HPDE6-E6E7 (cell line): Measurements from ENCODE around the gene CIB1.
"Not testable (repeated sequence)": the region's sequence is repeated elsewhere in the genome, so short reads cannot be mapped to it uniquely, and the experiment has no call there.

ENCODE experiments used
- DNase-seq: peaks from one replicate; pipeline ENCODE4 v3.0.0; 2011; ENCODE audit warnings: missing footprints; ENCODE audit errors: extremely low spot score

Gene CIB1

DNA sequence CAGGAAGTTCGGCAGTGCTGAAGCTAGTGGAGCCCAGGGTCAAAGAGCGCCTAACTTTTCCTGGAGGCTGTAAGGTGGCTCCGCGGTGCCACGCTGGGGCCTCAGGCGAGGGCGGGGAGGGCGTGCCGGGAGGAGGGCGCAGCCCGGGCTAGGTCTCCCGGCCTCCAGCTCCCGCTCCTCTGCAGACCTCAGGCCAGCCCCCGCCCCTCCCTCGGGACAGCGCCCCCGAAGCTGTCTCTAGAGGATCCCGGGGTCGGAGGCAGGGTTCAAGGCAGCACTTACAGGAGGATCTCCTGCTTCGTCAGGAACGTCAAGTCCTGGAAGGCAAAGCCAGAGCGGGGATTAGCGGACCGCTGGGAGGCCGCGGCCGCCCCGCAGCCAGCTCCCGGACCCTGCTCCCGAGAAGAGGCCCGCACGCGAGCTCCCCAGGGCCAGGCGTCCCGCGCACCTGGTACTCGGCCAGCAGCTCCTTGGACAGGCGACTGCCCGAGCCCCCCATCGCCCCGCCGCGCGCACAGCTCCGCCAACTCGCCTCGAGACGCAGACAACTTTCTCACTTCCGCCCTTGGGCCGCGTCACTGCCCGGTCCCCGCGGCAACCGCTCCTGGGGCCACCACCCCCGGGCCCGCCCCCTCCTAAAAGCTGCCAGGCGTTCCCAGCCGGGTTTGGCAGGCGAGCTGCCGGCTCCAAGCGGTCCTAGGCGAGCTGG lies at the start of gene CIB1:
Gene CIB1, minus strand, starts transcription at position 555 of the 709 bp plus-strand sequence. Its CDS starts 56 bp downstream, at position 499.
- no peak for DNase-seq

- not testable (repeated sequence) for DNase-seq
Observed at GRCh38 chr15:90281637-90282036, 47.9 kb upstream of the CIB1 start.

DNA sequence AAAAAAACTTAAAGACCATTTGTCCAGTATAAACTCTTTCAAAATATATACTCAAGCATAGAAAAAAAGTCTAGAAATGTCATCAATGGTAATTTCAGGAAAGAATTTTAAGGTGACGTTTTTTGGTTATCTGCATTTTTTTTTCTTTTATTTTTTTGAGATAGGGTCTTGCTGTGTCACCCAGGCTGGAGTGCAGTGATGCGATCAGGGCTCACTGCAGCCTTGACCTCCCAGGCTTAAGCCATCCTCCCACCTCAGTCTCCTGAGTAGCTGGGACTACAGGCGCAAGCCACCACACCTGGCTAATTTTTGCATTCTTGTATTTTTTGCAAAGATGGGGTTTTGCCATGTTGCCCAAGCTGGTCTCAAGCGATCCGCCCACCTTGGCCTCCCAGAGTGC lies 47.0 kb upstream of the CIB1 start:
- DNase-seq, result not testable (repeated sequence)

- DNase-seq, result not testable (repeated sequence)
Observed at GRCh38 chr15:90278467-90278866, 44.7 kb upstream of the CIB1 start.

GRCh38 chr15:90271459-90272166 lies 37.9 kb upstream of the CIB1 start:
- no peak for DNase-seq

- DNase-seq, result no peak
Observed at GRCh38 chr15:90270502-90271150, 36.9 kb upstream of the CIB1 start.

- DNase-seq, result no peak
Observed at GRCh38 chr15:90268415-90268814, 34.7 kb upstream of the CIB1 start.

GRCh38 chr15:90266485-90266884 lies 32.7 kb upstream of the CIB1 start:
- no peak for DNase-seq

DNA sequence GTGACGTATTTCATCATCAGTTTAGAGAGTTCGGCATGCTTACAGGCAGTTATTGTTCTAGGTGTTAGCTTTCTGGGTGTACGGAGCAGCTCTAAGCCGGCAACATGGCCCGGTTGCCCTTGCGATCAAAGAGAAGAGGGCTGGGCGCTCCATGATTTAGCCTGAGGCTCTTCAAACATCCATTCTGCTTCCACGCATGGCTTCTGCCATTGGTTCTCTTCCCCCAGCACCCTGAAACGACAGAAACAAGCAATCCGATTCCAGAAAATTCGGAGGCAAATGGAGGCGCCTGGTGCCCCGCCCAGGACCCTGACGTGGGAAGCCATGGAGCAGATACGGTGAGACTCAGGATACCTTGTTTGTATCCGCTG lies 32.3 kb upstream of the CIB1 start:
- DNase-seq, result no peak

DNA sequence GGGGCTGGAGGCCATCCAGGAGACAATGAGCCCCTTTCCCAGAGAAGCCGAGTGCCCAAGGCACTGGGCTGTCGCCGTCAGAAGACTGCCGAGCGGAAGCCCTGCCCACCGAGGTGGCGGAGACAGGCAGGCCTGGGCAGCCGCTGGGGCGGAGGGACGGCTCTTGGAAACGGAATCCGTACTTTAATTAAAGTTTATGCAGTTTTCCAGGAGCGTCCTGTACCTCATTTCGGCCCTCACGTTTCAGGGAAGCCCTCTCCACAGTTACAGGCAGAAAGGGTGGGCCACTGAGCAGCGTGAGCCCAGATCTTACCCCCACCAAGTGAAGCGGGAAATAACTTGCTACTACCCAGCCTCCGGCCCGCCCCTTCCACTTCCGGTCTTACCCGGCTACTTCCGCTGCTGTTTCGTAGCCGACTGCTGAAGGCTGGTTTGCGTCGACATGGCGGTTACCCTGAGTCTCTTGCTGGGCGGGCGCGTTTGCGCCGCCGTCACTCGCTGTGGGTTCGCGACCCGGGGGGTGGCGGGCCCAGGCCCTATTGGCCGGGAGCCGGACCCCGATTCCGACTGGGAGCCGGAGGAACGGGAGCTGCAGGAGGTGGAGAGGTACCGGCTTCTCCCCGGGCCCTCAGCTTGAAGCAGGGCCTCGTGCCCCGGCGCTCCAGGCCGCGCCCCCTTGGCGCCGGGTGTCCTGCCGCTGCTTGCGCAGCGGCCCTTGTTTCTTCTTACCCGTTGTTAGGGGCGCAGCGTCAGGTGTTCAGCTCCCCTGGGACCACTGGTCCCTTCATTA lies 31.7 kb upstream of the CIB1 start, which contains the start of gene NGRN:
Gene NGRN, plus strand, starts transcription at position 402 of the 790 bp plus-strand sequence. Its CDS starts 41 bp downstream, at position 443.
- peak; percentile 79 for DNase-seq

DNA sequence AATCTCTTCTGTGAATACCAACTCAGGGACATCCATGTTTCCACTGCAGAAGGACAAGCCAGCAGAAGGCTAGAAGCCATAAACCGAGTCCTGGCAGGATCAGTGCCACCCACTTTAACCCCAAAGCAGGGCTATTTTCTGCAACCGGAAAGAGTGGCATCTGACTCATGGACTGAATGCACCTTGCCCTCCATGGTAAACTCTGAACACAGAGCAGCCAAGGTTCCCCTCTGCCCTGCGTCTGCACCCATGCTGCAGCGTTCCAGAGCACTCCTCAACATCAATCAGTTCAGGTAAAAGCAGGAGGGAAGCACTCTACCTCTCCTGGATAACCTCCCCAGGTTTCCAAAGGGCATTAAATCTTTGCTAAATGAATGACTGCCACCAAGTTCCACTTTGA lies 30.9 kb upstream of the CIB1 start:
- DNase-seq, result no peak

DNA sequence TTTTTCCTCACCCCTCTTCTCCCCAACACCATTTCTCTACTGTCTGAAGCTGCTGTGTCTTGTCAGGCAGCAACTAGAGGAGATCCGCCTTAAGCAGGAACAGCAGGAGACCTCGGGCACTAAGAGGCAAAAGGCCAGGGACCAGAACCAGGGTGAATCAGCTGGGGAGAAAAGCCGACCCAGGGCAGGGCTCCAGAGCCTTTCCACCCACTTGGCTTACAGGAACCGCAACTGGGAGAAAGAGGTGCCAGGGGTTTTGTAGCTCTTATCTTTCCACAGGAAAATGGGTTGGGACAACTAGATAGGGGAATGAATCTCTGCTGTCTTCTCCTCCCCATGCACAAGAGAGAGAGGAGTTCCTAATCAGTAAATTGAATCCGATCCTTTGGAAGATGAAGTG lies 28.7 kb upstream of the CIB1 start:
- no peak for DNase-seq

DNA sequence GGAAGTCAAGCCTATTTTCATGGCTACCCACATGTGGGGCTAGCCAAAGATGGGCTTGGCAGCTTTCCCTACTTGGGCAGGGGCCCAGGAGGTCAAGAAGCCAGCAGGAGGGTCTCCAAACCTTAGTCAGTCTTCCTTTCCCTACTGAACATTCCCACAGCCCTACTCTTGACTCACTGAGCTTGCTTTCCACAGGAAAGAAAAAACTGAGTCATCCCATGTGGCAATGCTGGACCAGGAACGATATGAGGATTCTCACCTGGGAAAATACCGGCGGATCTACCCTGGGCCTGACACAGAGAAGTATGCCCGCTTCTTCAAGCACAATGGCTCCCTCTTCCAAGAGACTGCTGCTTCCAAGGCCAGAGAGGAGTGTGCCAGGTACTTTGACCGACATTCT lies 28.1 kb upstream of the CIB1 start:
- peak; percentile 60 for DNase-seq

GRCh38 chr15:90260731-90261130 lies 27.0 kb upstream of the CIB1 start:
- not testable (repeated sequence) for DNase-seq

GRCh38 chr15:90259524-90259923 lies 25.8 kb upstream of the CIB1 start:
- no peak for DNase-seq

- no peak for DNase-seq
Observed at GRCh38 chr15:90257776-90258175, 24.0 kb upstream of the CIB1 start.

- DNase-seq, result peak; percentile 72
Observed at GRCh38 chr15:90249203-90249863, 15.6 kb upstream of the CIB1 start, which contains the start of gene TTLL13. TSS of gene TTLL13 (plus strand) at chr15:90249556. CDS start at chr15:90250631, 1,075 bp downstream.

GRCh38 chr15:90248789-90249202 lies 15.1 kb upstream of the CIB1 start:
- no peak for DNase-seq

GRCh38 chr15:90243943-90244639 lies 10.3 kb upstream of the CIB1 start:
- no peak for DNase-seq

DNA sequence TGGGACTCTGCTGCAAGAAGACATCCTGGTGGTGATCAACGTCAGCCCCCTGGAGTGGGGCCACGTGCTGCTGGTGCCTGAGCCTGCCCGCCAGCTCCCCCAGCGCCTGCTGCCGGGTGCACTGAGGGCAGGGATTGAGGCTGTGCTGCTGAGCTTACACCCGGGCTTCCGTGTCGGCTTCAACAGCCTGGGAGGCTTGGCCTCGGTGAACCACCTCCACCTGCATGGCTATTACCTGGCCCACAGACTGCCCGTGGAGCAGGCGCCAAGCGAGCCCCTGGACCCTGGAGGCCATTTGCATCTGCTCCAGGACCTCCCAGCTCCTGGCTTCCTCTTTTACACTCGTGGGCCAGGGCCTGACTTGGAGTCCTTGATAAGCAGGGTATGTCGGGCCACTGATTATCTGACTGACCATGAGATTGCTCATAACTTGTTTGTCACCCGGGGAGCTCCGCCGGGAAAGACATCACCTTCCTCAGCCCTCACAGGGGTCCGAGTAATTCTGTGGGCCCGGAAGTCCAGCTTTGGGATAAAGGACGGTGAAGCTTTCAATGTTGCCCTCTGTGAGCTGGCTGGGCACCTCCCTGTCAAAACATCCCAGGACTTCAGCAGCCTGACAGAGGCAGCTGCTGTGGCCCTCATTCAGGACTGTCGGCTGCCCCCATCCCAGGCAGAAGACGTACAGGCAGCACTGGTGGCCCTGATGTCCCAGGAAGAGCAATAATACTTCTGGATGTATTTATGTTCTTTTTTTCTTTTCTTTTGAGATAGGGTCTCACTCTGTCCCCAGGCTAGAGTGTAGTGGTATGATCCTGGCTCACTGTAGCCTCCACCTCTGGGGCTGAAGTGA lies 7.8 kb upstream of the CIB1 start:
- DNase-seq, result no peak
